Measurements from ENCODE around the gene TENM3.
"Not testable (repeated sequence)": the region's sequence is repeated elsewhere in the genome, so short reads cannot be mapped to it uniquely, and the experiment has no call there.

The TENM3 gene

GRCh38 chr4:182228991-182229577 is 14.1 kb upstream of the TENM3 start:
- no peak for FAIRE-seq

- FAIRE-seq = no peak
These were observed 12.9 kb upstream of the TENM3 start for GRCh38 chr4:182230256-182230655.

GRCh38 chr4:182231080-182231479 is 12.1 kb upstream of the TENM3 start:
- no peak for FAIRE-seq

GRCh38 chr4:182231496-182231895 is 11.7 kb upstream of the TENM3 start:
- FAIRE-seq = no peak

GRCh38 chr4:182233310-182234090 is 9.7 kb upstream of the TENM3 start:
- no peak for FAIRE-seq

GRCh38 chr4:182235021-182235795 is 8.0 kb upstream of the TENM3 start:
- no peak for FAIRE-seq

GRCh38 chr4:182236186-182236585 is 7.0 kb upstream of the TENM3 start:
- FAIRE-seq = no peak

GRCh38 chr4:182237010-182237409 is 6.2 kb upstream of the TENM3 start:
- not testable (repeated sequence) for FAIRE-seq

- FAIRE-seq = no peak
These were observed 4.8 kb upstream of the TENM3 start for GRCh38 chr4:182238355-182238931.

GRCh38 chr4:182240161-182241130 is 2.8 kb upstream of the TENM3 start:
- no peak for FAIRE-seq

GRCh38 chr4:182242260-182242659 is 942 bp upstream of the TENM3 start:
- FAIRE-seq = not testable (repeated sequence)

GRCh38 chr4:182242787-182243186 is 415 bp upstream of the TENM3 start:
- no peak for FAIRE-seq

- FAIRE-seq = no peak
These were observed 1.8 kb downstream of the TENM3 start for GRCh38 chr4:182245041-182245440.

- FAIRE-seq = no peak
These were observed 2.5 kb downstream of the TENM3 start for GRCh38 chr4:182245541-182246215.

GRCh38 chr4:182246401-182247205 is 3.4 kb downstream of the TENM3 start:
- no peak for FAIRE-seq

GRCh38 chr4:182248295-182248694 is 5.1 kb downstream of the TENM3 start:
- no peak for FAIRE-seq

- FAIRE-seq = no peak
These were observed 7.2 kb downstream of the TENM3 start for GRCh38 chr4:182250446-182250845.

- FAIRE-seq = no peak
These were observed 7.9 kb downstream of the TENM3 start for GRCh38 chr4:182251116-182251515.

GRCh38 chr4:182252220-182252619 is 9.0 kb downstream of the TENM3 start:
- no peak for FAIRE-seq

GRCh38 chr4:182254026-182254780 is 11.0 kb downstream of the TENM3 start:
- no peak for FAIRE-seq
